ENCODE measurements around the gene FIBCD1. TPM values are rescaled to one million over a fixed set of nuclear protein-coding genes. Genes with fewer than 3 reads are reported as not detected.

FIBCD1 gene
- total RNA-seq, 2 experiments from 2014 or later, result not detected

DNA sequence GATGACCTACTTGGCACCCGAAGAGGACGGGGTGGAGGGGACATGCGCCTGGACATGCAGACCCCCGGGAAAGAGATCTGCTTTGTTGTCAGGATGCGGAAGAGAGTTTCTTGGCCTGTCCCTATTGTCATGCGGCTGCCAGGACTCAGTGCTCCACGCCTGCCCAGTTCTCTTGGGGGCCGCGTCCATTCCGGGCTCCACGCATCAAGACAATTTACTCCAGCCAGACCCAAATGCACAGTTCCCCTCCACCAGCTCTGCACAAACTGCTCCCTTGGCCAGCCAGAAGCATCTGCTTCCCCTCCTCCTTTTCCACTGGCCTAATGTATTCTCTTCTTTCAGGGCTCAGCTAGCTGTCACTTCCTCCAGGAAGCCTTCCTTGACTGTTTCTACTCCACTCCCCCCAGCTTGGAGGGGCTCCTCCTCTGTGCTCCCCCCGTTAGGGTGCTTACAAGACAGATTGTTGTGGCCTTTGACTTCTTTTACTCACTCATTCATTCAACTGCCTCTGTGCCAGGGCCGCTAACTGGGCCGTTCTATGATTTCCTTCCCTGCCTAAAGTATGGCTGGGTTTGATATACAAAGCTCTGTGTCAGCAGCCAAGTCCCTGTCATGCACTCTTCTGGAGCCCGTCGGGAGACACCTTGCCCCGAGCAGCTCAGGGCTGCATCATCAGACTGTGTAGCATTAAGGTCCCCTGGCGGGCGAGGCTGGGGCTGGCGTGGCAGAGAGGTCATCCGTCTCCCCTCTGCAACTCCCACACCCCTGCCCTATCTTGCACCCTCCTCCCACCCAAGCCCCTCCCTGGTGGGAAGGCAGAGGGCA, 6.6 kb downstream of the FIBCD1 start:
- H3K4me3 Mint-ChIP-seq, result no peak overlapping the region
- H3K9me3 Mint-ChIP-seq, result no peaks in the 10 kb centered on the region
- H3K4me1 Mint-ChIP-seq, result no peaks in the 10 kb centered on the region
- peaks cover 47% of the 10 kb centered on the region for H3K27me3 Mint-ChIP-seq
- H3K36me3 Mint-ChIP-seq, result no peaks in the 10 kb centered on the region
- no peak for DNase-seq
- no peak overlapping the region for H3K27ac Mint-ChIP-seq
- no peak for ATAC-seq (ENCODE audit: low read depth)
- POLR2A ChIA-PET, result no interaction called here

DNA sequence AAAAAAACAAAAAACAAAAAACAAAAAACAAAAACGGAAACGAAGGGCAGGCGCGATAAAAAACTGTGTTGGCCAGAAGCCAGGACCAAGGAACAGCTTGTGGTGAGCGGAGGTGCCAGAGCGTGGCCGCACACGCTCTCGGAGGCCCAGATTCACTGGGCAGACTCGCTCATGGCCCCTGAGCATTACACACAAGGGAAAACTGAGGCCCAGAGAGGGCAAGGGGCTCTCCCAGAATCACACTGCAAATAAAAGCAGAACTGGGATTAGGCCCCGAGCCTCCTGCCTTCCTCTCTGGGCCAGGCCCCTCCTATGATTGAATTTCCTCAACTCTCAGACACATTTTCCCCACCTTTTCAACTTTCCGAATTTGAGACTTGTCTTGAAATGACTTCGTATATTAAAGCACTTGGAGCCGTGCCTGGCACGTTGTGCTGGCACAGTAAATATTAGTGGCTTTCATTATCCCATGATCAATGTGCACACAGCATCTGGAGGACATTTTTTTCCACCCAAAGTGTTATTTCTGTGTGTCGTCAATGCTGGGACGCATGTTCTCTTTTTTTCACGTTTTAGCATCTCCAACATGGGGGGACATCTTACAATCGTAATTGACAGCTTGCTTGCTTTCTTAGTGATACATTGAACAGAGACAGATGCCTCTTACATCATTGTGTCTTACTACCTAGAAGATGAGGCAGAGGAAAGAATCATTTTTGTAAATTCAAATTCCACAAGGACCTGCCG, 7.4 kb downstream of the FIBCD1 start:
- H3K4me1 Mint-ChIP-seq, result no peaks in the 10 kb centered on the region
- H3K27me3 Mint-ChIP-seq, result peaks cover 39% of the 10 kb centered on the region
- no peaks in the 10 kb centered on the region for H3K9me3 Mint-ChIP-seq
- H3K27ac Mint-ChIP-seq, result no peak overlapping the region
- H3K4me3 Mint-ChIP-seq, result no peak overlapping the region
- H3K36me3 Mint-ChIP-seq, result no peaks in the 10 kb centered on the region
- DNase-seq (no peak), ATAC-seq (ENCODE audit: low read depth) (no peak)
- POLR2A ChIA-PET, result no interaction called here

GRCh38 chr9:130930804-130931349, 8.2 kb downstream of the FIBCD1 start:
- POLR2A ChIA-PET, result no interaction called here

GRCh38 chr9:130930132-130930803, 8.8 kb downstream of the FIBCD1 start:
- POLR2A ChIA-PET, result no interaction called here
- Mint-ChIP-seq H3K9me3 (no peaks in the 10 kb centered on the region), H3K36me3 (no peaks in the 10 kb centered on the region), H3K4me1 (no peaks in the 10 kb centered on the region), H3K4me3 (no peak overlapping the region), H3K27ac (no peak overlapping the region), H3K27me3 (peaks cover 28% of the 10 kb centered on the region)
- DNase-seq (no peak), ATAC-seq (ENCODE audit: low read depth) (no peak)

More at GRCh38 chr9:130930804-130931349, 8.2 kb downstream of the FIBCD1 start:
- H3K27ac Mint-ChIP-seq, result no peak overlapping the region
- no peaks in the 10 kb centered on the region for H3K9me3 Mint-ChIP-seq
- H3K4me3 Mint-ChIP-seq, result no peak overlapping the region
- H3K27me3 Mint-ChIP-seq, result peaks cover 31% of the 10 kb centered on the region
- no peak for ATAC-seq (ENCODE audit: low read depth)
- no peak for DNase-seq
- no peaks in the 10 kb centered on the region for H3K36me3 Mint-ChIP-seq
- H3K4me1 Mint-ChIP-seq, result no peaks in the 10 kb centered on the region

- H3K27me3 Mint-ChIP-seq, result peaks cover 21% of the 10 kb centered on the region
- no peak overlapping the region for H3K4me3 Mint-ChIP-seq
- ATAC-seq (ENCODE audit: low read depth) (no peak), DNase-seq (no peak)
- H3K27ac Mint-ChIP-seq, result no peak overlapping the region
- no peaks in the 10 kb centered on the region for H3K4me1 Mint-ChIP-seq
- POLR2A ChIA-PET, result no interaction called here
- no peaks in the 10 kb centered on the region for H3K36me3 Mint-ChIP-seq
- H3K9me3 Mint-ChIP-seq, result no peaks in the 10 kb centered on the region
These were observed 9.4 kb downstream of the FIBCD1 start for GRCh38 chr9:130929571-130930038.

DNA sequence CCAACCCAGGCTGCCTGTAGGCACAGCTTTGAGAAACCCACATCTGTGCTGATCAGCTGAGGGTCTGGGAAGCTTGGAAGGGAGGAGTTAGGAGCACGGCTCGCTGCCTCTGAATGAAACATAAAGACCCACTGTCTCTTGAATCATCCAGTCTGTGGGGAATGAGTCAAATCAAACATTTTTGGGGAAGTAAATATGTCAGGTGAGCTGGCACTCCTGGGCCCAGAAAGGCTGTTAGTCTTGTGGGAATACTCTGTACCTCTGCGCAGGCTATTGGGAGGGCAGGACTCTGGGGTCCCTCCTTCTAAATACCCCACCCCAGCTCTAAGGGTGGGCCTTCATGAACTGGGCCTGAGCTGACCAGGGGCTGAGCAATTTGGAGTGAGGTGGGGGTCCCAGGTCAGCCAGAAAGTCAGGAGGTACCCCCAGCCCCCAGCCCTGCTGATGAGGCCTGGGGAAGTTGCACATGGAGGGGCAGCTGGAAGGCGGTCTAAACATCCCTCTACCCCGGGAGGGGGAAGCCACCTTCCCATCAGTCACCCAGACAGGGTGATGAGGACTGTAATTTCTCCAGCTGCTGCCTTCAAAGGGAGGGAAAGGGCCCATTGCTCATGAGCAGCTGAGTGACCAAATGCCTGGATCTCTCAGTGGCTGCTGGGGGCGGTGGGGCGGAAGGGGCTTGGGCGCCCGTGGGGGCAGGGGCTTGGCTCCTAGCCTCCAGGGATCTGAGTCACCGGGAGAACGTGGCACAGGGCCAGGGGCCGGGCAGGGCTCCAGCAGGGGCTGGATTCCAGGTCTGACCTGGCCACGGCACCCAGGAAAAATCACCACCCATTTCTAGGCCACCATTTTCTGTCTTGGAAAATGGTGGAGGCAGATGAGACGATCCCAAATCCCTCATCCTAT, 10.8 kb downstream of the FIBCD1 start:
- Mint-ChIP-seq H3K4me3 (no peak overlapping the region), H3K4me1 (no peaks in the 10 kb centered on the region), H3K9me3 (no peaks in the 10 kb centered on the region), H3K27ac (no peak overlapping the region), H3K27me3 (peaks cover 16% of the 10 kb centered on the region), H3K36me3 (no peaks in the 10 kb centered on the region)
- ATAC-seq (ENCODE audit: low read depth) (no peak), DNase-seq (no peak)
- POLR2A ChIA-PET, result no interaction called here

- no peak overlapping the region for H3K4me3 Mint-ChIP-seq
- no peaks in the 10 kb centered on the region for H3K36me3 Mint-ChIP-seq
- DNase-seq (no peak), ATAC-seq (ENCODE audit: low read depth) (no peak)
- H3K27me3 Mint-ChIP-seq, result peaks cover 7% of the 10 kb centered on the region
- no peaks in the 10 kb centered on the region for H3K9me3 Mint-ChIP-seq
- H3K27ac Mint-ChIP-seq, result no peak overlapping the region
- POLR2A ChIA-PET, result no interaction called here
- H3K4me1 Mint-ChIP-seq, result no peaks in the 10 kb centered on the region
These were observed 11.7 kb downstream of the FIBCD1 start for GRCh38 chr9:130927338-130927737.

DNA sequence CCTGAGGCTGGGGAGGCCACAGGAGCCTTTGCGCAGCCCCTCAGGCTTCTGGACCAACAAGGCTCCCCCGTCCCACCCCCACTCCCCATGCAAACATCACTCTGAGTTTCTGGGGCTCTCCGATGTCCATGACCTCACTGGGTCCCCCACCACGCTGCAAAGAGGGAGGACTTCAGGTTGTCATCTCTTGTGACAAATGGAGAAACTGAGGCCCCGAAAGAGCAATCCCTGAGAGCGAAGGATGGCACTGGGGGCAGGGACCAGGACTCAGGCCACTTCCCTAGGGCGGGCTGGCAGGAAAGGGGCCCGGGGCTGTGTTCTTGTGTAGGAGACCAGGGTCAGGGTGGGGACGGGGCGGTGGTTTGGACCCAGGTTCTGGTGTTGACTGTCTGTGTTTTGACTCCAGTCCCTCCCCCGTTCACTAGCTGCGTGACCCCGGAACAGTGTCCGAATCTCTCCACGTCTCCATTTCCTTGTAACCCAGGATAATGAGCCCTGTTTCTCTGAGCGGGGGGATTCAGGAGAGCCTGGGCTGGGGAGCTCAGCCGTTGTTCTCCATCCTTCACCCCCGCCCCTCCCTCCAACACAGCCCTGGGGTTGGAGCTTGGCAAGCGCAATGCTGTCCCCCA, 13.9 kb downstream of the FIBCD1 start:
- no peak for ATAC-seq (ENCODE audit: low read depth)
- H3K4me1 Mint-ChIP-seq, result no peaks in the 10 kb centered on the region
- H3K4me3 Mint-ChIP-seq, result no peak overlapping the region
- POLR2A ChIA-PET, result no interaction called here
- H3K9me3 Mint-ChIP-seq, result no peaks in the 10 kb centered on the region
- H3K27ac Mint-ChIP-seq, result no peak overlapping the region
- H3K36me3 Mint-ChIP-seq, result no peaks in the 10 kb centered on the region
- DNase-seq, result no peak
- no peaks in the 10 kb centered on the region for H3K27me3 Mint-ChIP-seq

DNA sequence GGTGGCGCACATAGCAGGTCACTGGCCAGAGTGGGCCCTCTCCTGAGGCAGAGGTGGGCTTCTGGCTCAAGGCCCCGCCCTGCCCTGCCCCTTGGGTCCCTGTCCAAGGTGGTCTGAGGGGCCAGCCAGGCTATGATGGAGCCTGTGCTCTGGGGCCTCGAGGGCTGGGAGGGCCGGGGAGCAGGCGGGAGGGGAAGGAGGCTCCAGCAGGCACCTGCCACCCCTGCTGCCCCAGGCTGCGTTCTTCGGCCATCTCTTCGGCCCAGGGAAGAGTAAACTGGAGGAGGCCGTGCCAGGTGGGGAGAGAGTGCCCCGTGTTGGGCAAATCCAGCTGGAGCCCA, 14.6 kb downstream of the FIBCD1 start:
- no peaks in the 10 kb centered on the region for H3K36me3 Mint-ChIP-seq
- H3K4me1 Mint-ChIP-seq, result no peaks in the 10 kb centered on the region
- no peaks in the 10 kb centered on the region for H3K9me3 Mint-ChIP-seq
- no peak for DNase-seq
- POLR2A ChIA-PET, result no interaction called here
- H3K4me3 Mint-ChIP-seq, result no peak overlapping the region
- H3K27ac Mint-ChIP-seq, result no peak overlapping the region
- H3K27me3 Mint-ChIP-seq, result no peaks in the 10 kb centered on the region
- ATAC-seq (ENCODE audit: low read depth), result no peak

GRCh38 chr9:130923611-130924447, 15.2 kb downstream of the FIBCD1 start:
- Mint-ChIP-seq H3K36me3 (no peaks in the 10 kb centered on the region), H3K4me3 (no peak overlapping the region), H3K9me3 (no peaks in the 10 kb centered on the region), H3K27ac (no peak overlapping the region), H3K4me1 (no peaks in the 10 kb centered on the region), H3K27me3 (no peaks in the 10 kb centered on the region)
- POLR2A ChIA-PET, result no interaction called here
- ATAC-seq (ENCODE audit: low read depth) (no peak), DNase-seq (no peak)

DNA sequence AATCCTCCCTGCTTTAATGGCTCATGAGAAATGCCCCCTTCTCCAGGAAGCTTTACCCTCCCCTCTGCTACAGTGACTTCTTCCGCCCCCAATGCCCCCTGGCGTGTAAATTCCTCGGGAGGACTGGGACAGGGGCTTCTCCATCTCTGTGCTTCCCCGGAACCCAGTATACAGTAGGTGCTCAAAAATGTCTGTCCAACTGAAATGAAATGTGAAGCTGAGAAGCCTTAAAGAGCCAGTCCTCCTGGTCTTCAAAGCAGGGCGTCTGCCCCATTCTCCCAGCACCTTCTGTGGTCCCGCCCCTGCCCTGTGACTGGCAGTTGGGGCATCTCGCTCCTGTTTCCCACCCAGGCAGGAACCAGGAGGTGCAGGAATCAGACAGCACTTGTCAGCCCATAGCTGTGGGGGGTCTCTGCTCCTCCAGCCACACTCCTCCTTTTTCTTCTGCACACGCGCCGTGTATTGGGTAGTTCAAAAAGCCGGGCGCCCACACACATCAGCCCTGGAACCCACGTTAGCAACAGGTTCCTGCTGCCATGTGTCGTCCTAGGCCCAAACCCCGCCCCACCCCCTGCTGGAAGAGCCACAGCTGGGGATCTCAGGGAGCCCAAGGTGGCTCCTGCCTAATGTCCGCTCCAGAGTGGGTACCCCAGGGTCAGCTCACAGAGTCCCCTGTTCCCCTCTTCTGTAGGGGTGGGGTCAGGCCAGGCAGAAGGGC, 16.0 kb downstream of the FIBCD1 start:
- H3K27ac Mint-ChIP-seq, result no peak overlapping the region
- H3K4me1 Mint-ChIP-seq, result no peaks in the 10 kb centered on the region
- DNase-seq (no peak), ATAC-seq (ENCODE audit: low read depth) (no peak)
- H3K36me3 Mint-ChIP-seq, result no peaks in the 10 kb centered on the region
- no peaks in the 10 kb centered on the region for H3K9me3 Mint-ChIP-seq
- H3K27me3 Mint-ChIP-seq, result no peaks in the 10 kb centered on the region
- no peak overlapping the region for H3K4me3 Mint-ChIP-seq
- POLR2A ChIA-PET, result no interaction called here
